Retinal pigment epithelial cell (primary cell): ENCODE measurements around the gene TMEM120A.

Experiments
- DNase-seq: peaks from one replicate; pipeline ENCODE4 v3.0.0-alpha.2; 2010; ENCODE audit warnings: low read depth
- H3K4me3 ChIP-seq: 2 replicates; pipeline ENCODE4 v1.5.1; 2011; ENCODE audit warnings: mild to moderate bottlenecking, low read length, control low read depth, moderate library complexity
- CTCF ChIP-seq: conservative IDR thresholded peaks from 2 replicates; pipeline ENCODE4 v1.5.1; 2011; ENCODE audit warnings: low read depth, low read length, control low read depth, inconsistent platforms

TMEM120A gene

GRCh38 chr7:75983471-75984129 is 10.8 kb downstream of the TMEM120A start:
- H3K4me3 ChIP-seq = no peak overlapping the region
- no peak for TF ChIP-seq CTCF
- no peak for DNase-seq

- H3K4me3 ChIP-seq = no peak overlapping the region
- no peak for DNase-seq
- TF ChIP-seq CTCF = no peak
Observed at GRCh38 chr7:75982306-75983064, 11.9 kb downstream of the TMEM120A start.

- TF ChIP-seq CTCF = no peak
- H3K4me3 ChIP-seq = no peak overlapping the region
- no peak for DNase-seq
Observed at GRCh38 chr7:75981453-75982305, 12.7 kb downstream of the TMEM120A start.

GRCh38 chr7:75981203-75981452 is 13.3 kb downstream of the TMEM120A start:
- no peak for TF ChIP-seq CTCF

GRCh38 chr7:75980430-75981202 is 13.8 kb downstream of the TMEM120A start:
- H3K4me3 ChIP-seq = no peak overlapping the region
- DNase-seq = no peak
- no peak for TF ChIP-seq CTCF

More at GRCh38 chr7:75981203-75981452, 13.3 kb downstream of the TMEM120A start:
- no peak for DNase-seq
- H3K4me3 ChIP-seq = no peak overlapping the region

- no peak for TF ChIP-seq CTCF
- no peak for DNase-seq
- H3K4me3 ChIP-seq = no peak overlapping the region
Observed at GRCh38 chr7:75979759-75980429, 14.5 kb downstream of the TMEM120A start.
